ACC112 (cell line): ENCODE results near the gene SLC49A4.

Experiments
- H2AFZ ChIP-seq: fragments of 200-600 bp; sonication (generic); one replicate; pipeline ENCODE4 v1.6.0; 2017; ENCODE audit warnings: antibody characterized with exemption, low read length; ENCODE audit not compliant: unreplicated experiment
- H3K27ac ChIP-seq: fragments of 200-600 bp; sonication (generic); 2 replicates; pipeline ENCODE4 v1.5.1; 2014; ENCODE audit warnings: low read depth, mild to moderate bottlenecking, antibody characterized with exemption, low read length, moderate library complexity
- H3K27me3 ChIP-seq: fragments of 200-600 bp; sonication (generic); 2 replicates; pipeline ENCODE4 v1.6.1; 2014; ENCODE audit warnings: mild to moderate bottlenecking, antibody characterized with exemption, low read length, moderate library complexity, mixed read lengths; ENCODE audit not compliant: insufficient read depth
- H3K36me3 ChIP-seq: fragments of 200-600 bp; sonication (generic); 2 replicates; pipeline ENCODE4 v1.6.1; 2016; ENCODE audit warnings: mild to moderate bottlenecking, antibody characterized with exemption, low read length, moderate library complexity, mixed read lengths; ENCODE audit not compliant: insufficient read depth
- H3K4me1 ChIP-seq: fragments of 200-600 bp; sonication (generic); one replicate; pipeline ENCODE4 v1.6.1; 2016; ENCODE audit warnings: low read length, mixed read lengths; ENCODE audit not compliant: insufficient read depth, unreplicated experiment, control insufficient read depth
- H3K4me3 ChIP-seq: fragments of 200-600 bp; sonication (generic); 2 replicates; pipeline ENCODE4 v1.5.1; 2014; ENCODE audit warnings: mild to moderate bottlenecking, low read depth, low read length
- H3K79me2 ChIP-seq: fragments of 200-600 bp; sonication (generic); one replicate; pipeline ENCODE4 v1.6.0; 2016; ENCODE audit warnings: low read length; ENCODE audit not compliant: control insufficient read depth, unreplicated experiment, insufficient read depth

SLC49A4 gene

DNA sequence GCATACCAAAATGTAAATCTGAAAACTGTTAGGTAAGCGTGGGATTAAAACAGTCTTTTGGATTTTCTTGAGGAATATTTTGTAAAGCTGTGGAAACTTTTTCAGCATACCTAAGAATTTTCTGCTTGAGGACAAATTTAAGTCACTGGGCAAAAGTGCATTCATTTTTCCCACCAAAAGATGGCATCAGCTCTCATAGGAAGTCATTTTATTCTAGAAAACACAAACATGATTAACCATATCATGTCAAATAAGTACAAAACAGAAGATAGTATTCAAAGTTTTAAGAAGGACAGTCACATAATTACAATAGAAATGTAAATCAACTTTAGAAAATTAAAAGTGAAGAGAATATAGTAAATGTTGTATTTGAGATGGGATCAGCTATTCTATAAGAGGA is 63.5 kb downstream of the SLC49A4 start:
- no peak overlapping the region for H3K4me3 ChIP-seq
- peaks cover 15% of the 10 kb centered on the region for H3K4me1 ChIP-seq
- no peaks in the 10 kb centered on the region for H3K79me2 ChIP-seq
- H2AFZ ChIP-seq, result no peak overlapping the region
- H3K27ac ChIP-seq, result no peak overlapping the region
- H3K27me3 ChIP-seq, result no peaks in the 10 kb centered on the region
- no peaks in the 10 kb centered on the region for H3K36me3 ChIP-seq

DNA sequence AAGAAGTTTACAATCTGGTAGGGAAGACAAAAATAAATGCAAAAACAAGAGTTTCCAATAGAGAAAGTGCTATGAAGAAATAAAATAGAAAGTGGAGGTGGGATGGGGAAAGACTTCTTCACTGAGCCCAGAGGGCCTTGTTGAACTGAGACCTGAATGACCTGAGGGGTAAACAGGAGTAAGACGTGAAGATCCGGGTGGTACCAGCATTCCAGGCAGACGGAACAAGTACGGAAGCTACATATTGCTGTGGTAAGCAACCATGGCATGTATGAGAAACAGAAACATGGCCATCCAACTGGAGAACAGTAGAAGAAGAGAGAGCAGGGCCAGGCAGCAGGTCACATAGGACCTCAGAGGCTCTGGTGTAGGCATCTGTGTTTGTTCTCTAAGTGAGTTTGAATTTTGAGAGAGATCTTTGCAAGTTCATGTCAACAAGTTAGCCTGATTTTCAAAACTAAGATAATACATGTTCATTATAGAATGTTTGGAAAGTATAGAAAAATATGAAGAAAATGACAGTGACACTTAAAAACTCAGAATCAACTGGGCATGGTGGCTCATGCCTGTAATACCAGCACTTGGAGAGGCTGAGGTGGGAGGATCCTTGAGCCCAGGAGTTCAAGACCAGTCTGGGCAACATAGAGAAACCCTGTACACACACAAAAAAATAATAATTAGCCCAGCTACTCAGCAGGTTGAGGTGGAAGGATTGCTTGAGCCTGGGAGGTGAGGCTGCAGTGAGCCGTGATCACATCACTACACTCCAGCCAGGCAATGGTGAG is 64.3 kb downstream of the SLC49A4 start:
- no peak overlapping the region for H2AFZ ChIP-seq
- no peak overlapping the region for H3K27ac ChIP-seq
- H3K4me3 ChIP-seq, result no peak overlapping the region
- H3K27me3 ChIP-seq, result no peaks in the 10 kb centered on the region
- peaks cover 15% of the 10 kb centered on the region for H3K4me1 ChIP-seq
- H3K36me3 ChIP-seq, result no peaks in the 10 kb centered on the region
- H3K79me2 ChIP-seq, result no peaks in the 10 kb centered on the region

DNA sequence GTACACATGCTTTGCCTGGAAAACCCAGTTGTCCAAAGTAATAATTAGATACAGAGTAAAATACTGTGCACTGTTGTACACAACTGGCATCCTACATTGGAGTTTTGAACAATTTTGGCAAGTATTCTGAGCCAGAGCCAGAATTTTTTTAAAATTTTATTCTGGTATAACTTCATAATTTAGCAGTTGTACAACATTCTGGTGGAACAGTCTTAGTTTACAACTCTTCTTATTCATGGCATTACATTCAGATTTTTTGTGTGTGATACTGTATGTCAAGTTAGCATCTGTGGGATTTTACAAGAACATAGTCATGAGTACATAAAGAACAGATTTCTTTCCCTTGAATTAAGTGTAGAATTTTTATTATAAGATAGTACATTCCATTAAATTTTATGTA is 67.5 kb downstream of the SLC49A4 start:
- H3K4me1 ChIP-seq, result peaks cover 9% of the 10 kb centered on the region
- no peaks in the 10 kb centered on the region for H3K79me2 ChIP-seq
- H3K27ac ChIP-seq, result no peak overlapping the region
- H3K36me3 ChIP-seq, result no peaks in the 10 kb centered on the region
- H2AFZ ChIP-seq, result no peak overlapping the region
- no peak overlapping the region for H3K4me3 ChIP-seq
- H3K27me3 ChIP-seq, result no peaks in the 10 kb centered on the region

GRCh38 chr3:122864498-122864897 is 69.6 kb downstream of the SLC49A4 start:
- Histone ChIP-seq H3K79me2 (no peaks in the 10 kb centered on the region), H2AFZ (no peak overlapping the region), H3K4me3 (no peak overlapping the region), H3K27ac (no peak overlapping the region), H3K36me3 (no peaks in the 10 kb centered on the region), H3K4me1 (no peaks in the 10 kb centered on the region), H3K27me3 (no peaks in the 10 kb centered on the region)

GRCh38 chr3:122868322-122868721 is 73.5 kb downstream of the SLC49A4 start:
- Histone ChIP-seq H2AFZ (no peak overlapping the region), H3K79me2 (no peaks in the 10 kb centered on the region), H3K36me3 (no peaks in the 10 kb centered on the region), H3K27me3 (no peaks in the 10 kb centered on the region), H3K27ac (no peak overlapping the region), H3K4me1 (no peaks in the 10 kb centered on the region), H3K4me3 (no peak overlapping the region)

- H3K4me1 ChIP-seq, result no peaks in the 10 kb centered on the region
- no peak overlapping the region for H3K27ac ChIP-seq
- no peak overlapping the region for H2AFZ ChIP-seq
- H3K27me3 ChIP-seq, result no peaks in the 10 kb centered on the region
- H3K36me3 ChIP-seq, result no peaks in the 10 kb centered on the region
- no peak overlapping the region for H3K4me3 ChIP-seq
- no peaks in the 10 kb centered on the region for H3K79me2 ChIP-seq
Measured at GRCh38 chr3:122873741-122874515, 79.1 kb downstream of the SLC49A4 start.

GRCh38 chr3:122875547-122876127 is 80.8 kb downstream of the SLC49A4 start:
- Histone ChIP-seq H3K27me3 (no peaks in the 10 kb centered on the region), H3K4me1 (no peaks in the 10 kb centered on the region), H3K36me3 (no peaks in the 10 kb centered on the region), H3K4me3 (no peak overlapping the region), H2AFZ (no peak overlapping the region), H3K79me2 (no peaks in the 10 kb centered on the region), H3K27ac (no peak overlapping the region)

GRCh38 chr3:122880173-122880572 is 85.3 kb downstream of the SLC49A4 start:
- H3K36me3 ChIP-seq, result no peaks in the 10 kb centered on the region
- H3K27ac ChIP-seq, result no peak overlapping the region
- no peaks in the 10 kb centered on the region for H3K79me2 ChIP-seq
- no peak overlapping the region for H2AFZ ChIP-seq
- no peak overlapping the region for H3K4me3 ChIP-seq
- H3K27me3 ChIP-seq, result no peaks in the 10 kb centered on the region
- no peaks in the 10 kb centered on the region for H3K4me1 ChIP-seq

DNA sequence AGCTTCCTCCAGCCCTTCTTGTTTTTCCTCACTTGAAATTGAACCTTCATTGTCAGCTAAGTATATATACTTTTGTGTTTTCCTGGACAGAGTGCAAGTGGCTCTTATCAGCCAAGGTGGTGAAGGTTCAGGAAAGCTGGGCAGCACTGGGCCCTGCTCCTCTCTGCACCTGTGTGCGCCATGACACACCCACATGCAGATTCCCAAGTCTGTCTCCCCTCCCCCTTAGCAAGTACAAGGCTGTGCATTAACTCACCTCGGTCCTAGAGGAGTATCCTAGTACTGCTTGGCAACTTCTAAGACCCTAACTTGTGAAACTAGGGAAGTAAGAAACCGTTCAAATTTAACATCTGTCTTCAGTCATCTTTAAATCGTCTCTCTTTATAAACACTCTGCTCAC is 85.8 kb downstream of the SLC49A4 start:
- H3K4me3 ChIP-seq, result no peak overlapping the region
- H3K79me2 ChIP-seq, result no peaks in the 10 kb centered on the region
- H3K27me3 ChIP-seq, result no peaks in the 10 kb centered on the region
- H3K27ac ChIP-seq, result no peak overlapping the region
- H2AFZ ChIP-seq, result no peak overlapping the region
- no peaks in the 10 kb centered on the region for H3K4me1 ChIP-seq
- no peaks in the 10 kb centered on the region for H3K36me3 ChIP-seq

GRCh38 chr3:122882361-122882947 is 87.6 kb downstream of the SLC49A4 start:
- Histone ChIP-seq H3K27ac (no peak overlapping the region), H3K79me2 (no peaks in the 10 kb centered on the region), H3K36me3 (no peaks in the 10 kb centered on the region), H3K4me1 (no peaks in the 10 kb centered on the region), H3K27me3 (no peaks in the 10 kb centered on the region), H2AFZ (no peak overlapping the region), H3K4me3 (no peak overlapping the region)
